Astrocyte of the cerebellum (primary cell): Measurements from ENCODE around the gene RAB32.

Experiments
- DNase-seq: peaks from one replicate; pipeline ENCODE4 v3.0.0-alpha.2; 2011; ENCODE audit warnings: low read depth
- H3K4me3 ChIP-seq: 2 replicates; pipeline ENCODE4 v1.5.1; 2011; ENCODE audit warnings: mild to moderate bottlenecking, low read depth, low read length, moderate library complexity
- CTCF ChIP-seq: IDR thresholded peaks from 2 replicates; pipeline ENCODE4 v1.5.1; 2012; ENCODE audit warnings: low read length, low read depth, moderate library complexity, mild to moderate bottlenecking; ENCODE audit errors: missing control alignments
- in situ Hi-C: cut with HindIII; loops from 2 replicates; pipeline ENCODE4 v1.10.0; 2017; ENCODE audit warnings: low sequenced_read_pairs

RAB32 gene

DNA sequence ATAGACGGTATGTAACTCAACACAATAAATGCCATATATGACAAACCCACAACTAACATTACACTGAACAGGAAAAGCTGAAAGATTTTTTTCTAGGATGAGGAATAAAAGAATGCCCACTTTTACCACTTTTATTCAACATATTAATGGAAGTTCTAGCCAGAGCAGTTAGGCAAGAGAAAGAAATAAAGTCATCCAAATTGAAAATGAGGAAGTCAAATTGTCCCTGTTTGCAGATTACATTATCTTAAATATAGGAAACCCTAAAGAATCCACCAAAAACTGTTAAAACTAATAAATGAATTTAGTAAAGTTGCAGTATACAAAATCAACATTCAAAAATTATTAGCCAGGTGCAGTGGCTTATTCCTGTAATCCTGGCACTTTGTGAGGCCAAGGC, 30.6 kb downstream of the RAB32 start:
- DNase-seq = no peak
- in situ Hi-C loops = no loop called here
- no peak for TF ChIP-seq CTCF
- H3K4me3 ChIP-seq = no peak overlapping the region

GRCh38 chr6:146578054-146578453, 34.4 kb downstream of the RAB32 start:
- DNase-seq = no peak
- no peak for TF ChIP-seq CTCF
- in situ Hi-C loops = no loop called here
- H3K4me3 ChIP-seq = no peak overlapping the region

DNA sequence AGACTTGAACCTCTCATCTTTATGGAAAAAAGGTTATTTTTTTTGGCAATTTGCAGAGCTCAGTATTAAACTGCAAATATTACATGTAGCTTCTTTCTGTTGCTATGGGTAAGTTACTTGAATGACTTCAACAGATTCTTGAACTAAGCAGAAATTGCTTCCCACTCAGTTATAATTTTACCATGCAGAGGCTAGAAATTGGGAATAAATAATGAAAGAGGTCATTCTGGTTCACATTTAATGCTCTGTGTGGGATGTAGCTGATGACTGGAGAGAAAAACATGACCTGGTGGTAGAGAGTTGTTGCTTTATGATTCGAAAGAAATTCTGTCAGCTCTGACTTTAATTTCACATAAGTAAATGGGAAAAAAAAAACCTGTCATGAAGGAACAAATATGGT, 38.3 kb downstream of the RAB32 start:
- DNase-seq = no peak
- in situ Hi-C loops = no loop called here
- H3K4me3 ChIP-seq = no peak overlapping the region
- TF ChIP-seq CTCF = no peak

GRCh38 chr6:146582857-146583256, 39.2 kb downstream of the RAB32 start:
- in situ Hi-C loops = no loop called here
- no peak overlapping the region for H3K4me3 ChIP-seq
- DNase-seq = peak; percentile 1
- TF ChIP-seq CTCF = no peak

GRCh38 chr6:146583966-146584365, 40.3 kb downstream of the RAB32 start:
- TF ChIP-seq CTCF = no peak
- no peak for DNase-seq
- H3K4me3 ChIP-seq = no peak overlapping the region
- in situ Hi-C loops = no loop called here

- no peak for TF ChIP-seq CTCF
- DNase-seq = no peak
- in situ Hi-C loops = no loop called here
- H3K4me3 ChIP-seq = no peak overlapping the region
Measured at GRCh38 chr6:146587459-146587858, 43.8 kb downstream of the RAB32 start.

GRCh38 chr6:146590492-146590891, 46.9 kb downstream of the RAB32 start:
- DNase-seq = no peak

More at GRCh38 chr6:146590492-146590891, 46.9 kb downstream of the RAB32 start:
- no peak for TF ChIP-seq CTCF
- in situ Hi-C loops = no loop called here
- no peak overlapping the region for H3K4me3 ChIP-seq
